Esophagus muscularis mucosa (tissue), 4 donors: ENCODE results near the gene STAT3. TPM values are rescaled to one million over a fixed set of nuclear protein-coding genes. Genes with fewer than 3 reads are reported as not detected.
A peak's percentile ranks its signal among the peaks of the same experiment; 100 is the strongest.

Source experiments
- DNase-seq: peaks from one replicate; pipeline ENCODE4 v3.0.0-alpha.2; 2017; ENCODE audit errors: extremely low spot score
- H3K27ac ChIP-seq, 4 donors: fragments of 200-600 bp; sonication (generic); replicated peaks in 1 of 4; 1 replicate in 3 of 4; 2 replicates in 1 of 4; pipeline ENCODE4 v1.5.1; 2016 to 2019; ENCODE audit warnings: mild to moderate bottlenecking in 1 of 4
- H3K27me3 ChIP-seq, 4 donors: fragments of 200-600 bp; sonication (generic); one replicate each; pipeline versions ENCODE4 v1.5.1 to v1.6.0; 2016 to 2019
- H3K36me3 ChIP-seq, 4 donors: fragments of 200-600 bp; sonication (generic); one replicate each; pipeline ENCODE4 v1.5.1; 2016 to 2019
- H3K4me1 ChIP-seq, 4 donors: fragments of 200-600 bp; sonication (generic); one replicate each; pipeline ENCODE4 v1.5.1; 2016 to 2019
- H3K4me3 ChIP-seq, 4 donors: fragments of 200-600 bp; sonication (generic); 1 replicate in 2 of 4; 2 replicates in 2 of 4; pipeline ENCODE4 v1.5.1; 2016 to 2019; ENCODE audit warnings: mild to moderate bottlenecking in 4 of 4, moderate library complexity in 1 of 4
- H3K9me3 ChIP-seq, 4 donors: fragments of 200-600 bp; sonication (generic); 1 replicate in 3 of 4; 2 replicates in 1 of 4; pipeline ENCODE4 v1.5.1; 2016 to 2019
- EP300 ChIP-seq: sonication (generic); formaldehyde crosslinking; IDR thresholded peaks from one replicate; pipeline ENCODE4 v1.6.1; 2017; ENCODE audit warnings: antibody characterized with exemption
- POLR2A ChIP-seq: fragments of 450-650 bp; IDR thresholded peaks from one replicate; pipeline ENCODE4 v1.6.1; 2017; ENCODE audit warnings: antibody characterized with exemption, moderate library complexity, mild to moderate bottlenecking, low read depth
- POLR2AphosphoS5 ChIP-seq, 2 donors: sonication (generic); formaldehyde crosslinking; IDR thresholded peaks; one replicate each; pipeline ENCODE4 v1.6.1; 2017; ENCODE audit warnings: antibody characterized with exemption in 2 of 2
- WGBS: methylation state at CpG from one replicate; pipeline ENCODE4 v1.1.5; 2018; 5-methylcytosine and 5-hydroxymethylcytosine counted together
- intact Hi-C: fragments of 100-400 bp; cut with DNase I; formaldehyde crosslinking; loops from one replicate; pipeline ENCODE4 v1.15.1; 2023
- total RNA-seq, 4 donors: library from RNA; depleted of rRNA; stranded (reverse); fragments of >200 nt; gene quantifications; one replicate each; pipeline versions ENCODE4 v1.1.0 to v1.2.1, GENCODE V29; 2016
- TF ChIP-seq, protein P1 (sequence below), 3 experiments: fragments of 200-600 bp in 2 of 3; fragments of 450-650 bp in 1 of 3; sonication (generic) in 2 of 3; IDR thresholded peaks; one replicate each; pipeline ENCODE4 v1.5.1; 2017 to 2019; ENCODE audit warnings: antibody characterized with exemption in 3 of 3, mild to moderate bottlenecking in 2 of 3, moderate library complexity in 1 of 3

Gene STAT3
- total RNA-seq, 4 donors from 2014 or later, result 137 to 260 (median 211) TPM

DNA sequence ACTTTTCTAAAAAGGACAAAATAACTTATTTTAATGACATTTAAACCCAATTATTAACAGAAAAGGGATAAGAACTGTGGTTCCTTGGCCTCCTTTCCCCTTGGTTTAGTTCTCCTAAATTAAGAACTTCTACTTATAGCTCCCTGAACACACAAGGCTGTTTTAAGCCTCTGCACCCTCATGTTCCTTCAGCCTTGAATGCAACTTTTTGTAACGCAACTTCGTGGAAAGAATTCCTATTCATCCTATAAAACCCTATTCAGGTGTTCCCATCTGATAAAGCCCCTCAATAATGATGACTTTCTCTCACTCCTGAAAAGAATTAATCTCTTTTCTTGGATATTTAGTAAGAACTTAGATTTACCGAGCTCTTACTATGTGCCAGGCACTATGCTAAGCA is 6.3 kb downstream of the STAT3 start:
- TF ChIP-seq, protein P1, sequence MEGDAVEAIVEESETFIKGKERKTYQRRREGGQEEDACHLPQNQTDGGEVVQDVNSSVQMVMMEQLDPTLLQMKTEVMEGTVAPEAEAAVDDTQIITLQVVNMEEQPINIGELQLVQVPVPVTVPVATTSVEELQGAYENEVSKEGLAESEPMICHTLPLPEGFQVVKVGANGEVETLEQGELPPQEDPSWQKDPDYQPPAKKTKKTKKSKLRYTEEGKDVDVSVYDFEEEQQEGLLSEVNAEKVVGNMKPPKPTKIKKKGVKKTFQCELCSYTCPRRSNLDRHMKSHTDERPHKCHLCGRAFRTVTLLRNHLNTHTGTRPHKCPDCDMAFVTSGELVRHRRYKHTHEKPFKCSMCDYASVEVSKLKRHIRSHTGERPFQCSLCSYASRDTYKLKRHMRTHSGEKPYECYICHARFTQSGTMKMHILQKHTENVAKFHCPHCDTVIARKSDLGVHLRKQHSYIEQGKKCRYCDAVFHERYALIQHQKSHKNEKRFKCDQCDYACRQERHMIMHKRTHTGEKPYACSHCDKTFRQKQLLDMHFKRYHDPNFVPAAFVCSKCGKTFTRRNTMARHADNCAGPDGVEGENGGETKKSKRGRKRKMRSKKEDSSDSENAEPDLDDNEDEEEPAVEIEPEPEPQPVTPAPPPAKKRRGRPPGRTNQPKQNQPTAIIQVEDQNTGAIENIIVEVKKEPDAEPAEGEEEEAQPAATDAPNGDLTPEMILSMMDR (IDR thresholded peaks at IDR 0.05), result no peak
- TF ChIP-seq EP300 (no peak), POLR2AphosphoS5 (IDR thresholded peaks at IDR 0.05) (no peak), POLR2A (no peak)
- Histone ChIP-seq H3K4me3 (no peak overlapping the region), H3K27ac (peak overlapping the region in 2 of 4 donors; percentile 66 to 76), H3K27me3 (no peaks in the 10 kb centered on the region), H3K4me1 (peaks cover 92 to 100% (median 98%) of the 10 kb centered on the region in 4 donors), H3K36me3 (peaks cover 0 to 12% (median 2%) of the 10 kb centered on the region in 4 donors), H3K9me3 (no peaks in the 10 kb centered on the region)
- intact Hi-C loops, result no loop called here
- no peak for DNase-seq
- 55% methylated on average over 3 of the region's 3 CpGs for WGBS

GRCh38 chr17:42380935-42381334 is 7.3 kb downstream of the STAT3 start:
- peak overlapping the region; percentile 66 to 81 (median 74) for H3K27ac ChIP-seq
- 94% methylated on average over 3 of the region's 3 CpGs for WGBS
- no peaks in the 10 kb centered on the region for H3K27me3 ChIP-seq

DNA sequence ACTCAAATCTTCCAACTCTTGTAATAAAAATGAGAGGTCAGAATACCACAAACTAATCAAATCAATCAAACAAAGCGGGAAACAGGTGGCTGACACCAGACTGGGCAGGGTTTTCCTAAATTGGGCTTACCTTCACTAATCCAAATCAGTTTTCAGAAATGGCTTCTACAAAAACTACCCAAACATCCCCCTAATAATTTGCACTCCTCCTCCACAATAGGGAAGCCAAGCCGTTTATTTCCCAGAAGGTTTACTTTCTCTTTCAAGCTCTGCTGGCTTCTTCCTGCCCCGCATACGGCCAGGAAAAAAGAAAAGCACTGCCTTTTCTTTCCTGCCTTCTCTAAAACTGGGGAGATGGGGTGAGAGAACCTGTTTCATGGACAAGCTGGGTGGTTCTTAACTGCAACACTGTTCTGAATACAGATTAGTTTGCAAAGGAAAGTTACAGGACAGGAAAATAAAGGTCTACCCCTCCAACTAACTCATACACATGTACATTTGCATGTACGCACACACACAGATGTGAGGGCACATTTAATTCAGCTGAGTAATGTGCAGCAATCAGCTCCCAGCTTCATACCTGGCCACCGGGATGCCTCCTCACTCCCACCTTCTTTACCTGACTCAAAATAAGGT is 9.2 kb downstream of the STAT3 start:
- DNase-seq, result no peak
- 9% methylated on average over 6 of the region's 6 CpGs for WGBS
- peaks cover 74 to 96% (median 96%) of the 10 kb centered on the region in 4 donors for H3K4me1 ChIP-seq
- peaks cover 0 to 8% (median 2%) of the 10 kb centered on the region in 4 donors for H3K36me3 ChIP-seq
- TF ChIP-seq POLR2AphosphoS5 (IDR thresholded peaks at IDR 0.05), result peak in 1 of 2 donors; percentile 18
- TF ChIP-seq, protein P1 (IDR thresholded peaks at IDR 0.05), result no peak
- TF ChIP-seq EP300, result no peak
- H3K9me3 ChIP-seq, result no peaks in the 10 kb centered on the region
- no peaks in the 10 kb centered on the region for H3K27me3 ChIP-seq
- H3K27ac ChIP-seq, result peak overlapping the region; percentile 66 to 81 (median 74)
- intact Hi-C loops, result no loop called here
- H3K4me3 ChIP-seq, result peak overlapping the region; percentile 31 to 47 (median 42)

More at GRCh38 chr17:42380935-42381334, 7.3 kb downstream of the STAT3 start:
- no peak overlapping the region for H3K4me3 ChIP-seq
- H3K4me1 ChIP-seq, result peaks cover 85 to 99% (median 96%) of the 10 kb centered on the region in 4 donors
- peaks cover 0 to 12% (median 2%) of the 10 kb centered on the region in 4 donors for H3K36me3 ChIP-seq
- TF ChIP-seq, protein P1 (IDR thresholded peaks at IDR 0.05), result no peak
- TF ChIP-seq POLR2A (no peak), POLR2AphosphoS5 (IDR thresholded peaks at IDR 0.05) (no peak), EP300 (no peak)
- intact Hi-C loops, result no loop called here
- no peak for DNase-seq
- H3K9me3 ChIP-seq, result no peaks in the 10 kb centered on the region

DNA sequence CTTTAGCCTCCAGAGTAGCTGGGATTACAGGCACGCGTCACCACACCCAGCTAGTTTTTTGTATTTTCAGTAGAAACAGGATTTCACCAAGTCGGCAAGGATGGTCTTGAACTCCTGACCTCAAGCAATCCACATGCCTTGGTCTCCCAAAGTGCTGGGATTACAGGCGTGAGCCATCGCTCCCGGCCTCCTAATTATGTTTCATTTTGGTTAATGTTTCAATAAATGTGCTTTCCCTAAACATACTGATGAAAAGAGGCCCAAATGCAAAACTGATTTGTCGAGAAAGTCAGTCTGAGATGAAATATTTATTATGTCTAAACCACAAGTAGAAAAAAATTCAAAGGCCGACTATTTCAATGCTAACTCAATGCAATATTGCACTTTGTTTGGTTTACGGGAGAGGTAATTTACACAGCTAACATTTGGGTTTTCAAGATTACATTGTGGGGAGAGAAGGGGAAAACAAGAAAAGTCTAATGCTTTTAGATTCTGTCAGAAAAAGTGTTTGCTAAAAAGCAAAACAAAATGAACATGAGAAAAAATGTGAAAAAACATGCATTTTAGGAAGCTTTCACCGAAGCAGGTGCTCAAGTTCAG is 9.8 kb downstream of the STAT3 start:
- Histone ChIP-seq H3K4me1 (peaks cover 76 to 95% (median 93%) of the 10 kb centered on the region in 4 donors), H3K27me3 (no peaks in the 10 kb centered on the region), H3K9me3 (no peaks in the 10 kb centered on the region), H3K27ac (peak overlapping the region; percentile 66 to 81 (median 74)), H3K36me3 (peaks cover 0 to 8% (median 1%) of the 10 kb centered on the region in 4 donors), H3K4me3 (peak overlapping the region; percentile 31 to 47 (median 42))
- intact Hi-C loops, result no loop called here
- no peak for TF ChIP-seq POLR2A
- TF ChIP-seq EP300, result no peak
- TF ChIP-seq POLR2AphosphoS5 (IDR thresholded peaks at IDR 0.05), result no peak
- TF ChIP-seq, protein P1 (IDR thresholded peaks at IDR 0.05), result no peak
- no peak for DNase-seq
- 53% methylated on average over 10 of the region's 10 CpGs for WGBS
